ENCODE measurements around the gene FCN2.

GRCh38 chr9:134837529-134837928, 43.1 kb upstream of the FCN2 start:
- TF ChIP-seq U2AF1 (optimal IDR thresholded peaks at IDR 0.05; ENCODE audit: low read depth, low read length) (no peak), CREB3L1 (IDR thresholded peaks at IDR 0.05; ENCODE audit: borderline replicate concordance, low read depth) (no peak), SRSF1 (IDR thresholded peaks at IDR 0.05; ENCODE audit: low read depth, low read length) (no peak), TARDBP (IDR thresholded peaks at IDR 0.05) (no peak), MAFG (tag; conservative IDR thresholded peaks at IDR 0.05) (no peak), SETDB1 (IDR thresholded peaks at IDR 0.05; ENCODE audit: low read length) (no peak), XRCC3 (IDR thresholded peaks at IDR 0.05) (no peak), ZNF24 (IDR thresholded peaks at IDR 0.05) (no peak), SOX6 (IDR thresholded peaks at IDR 0.05) (no peak)
- TF ChIP-seq, protein P1, sequence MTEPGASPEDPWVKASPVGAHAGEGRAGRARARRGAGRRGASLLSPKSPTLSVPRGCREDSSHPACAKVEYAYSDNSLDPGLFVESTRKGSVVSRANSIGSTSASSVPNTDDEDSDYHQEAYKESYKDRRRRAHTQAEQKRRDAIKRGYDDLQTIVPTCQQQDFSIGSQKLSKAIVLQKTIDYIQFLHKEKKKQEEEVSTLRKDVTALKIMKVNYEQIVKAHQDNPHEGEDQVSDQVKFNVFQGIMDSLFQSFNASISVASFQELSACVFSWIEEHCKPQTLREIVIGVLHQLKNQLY (CRISPR knock-in tag; conservative IDR thresholded peaks at IDR 0.05) = no peak
- TF ChIP-seq, protein P2, sequence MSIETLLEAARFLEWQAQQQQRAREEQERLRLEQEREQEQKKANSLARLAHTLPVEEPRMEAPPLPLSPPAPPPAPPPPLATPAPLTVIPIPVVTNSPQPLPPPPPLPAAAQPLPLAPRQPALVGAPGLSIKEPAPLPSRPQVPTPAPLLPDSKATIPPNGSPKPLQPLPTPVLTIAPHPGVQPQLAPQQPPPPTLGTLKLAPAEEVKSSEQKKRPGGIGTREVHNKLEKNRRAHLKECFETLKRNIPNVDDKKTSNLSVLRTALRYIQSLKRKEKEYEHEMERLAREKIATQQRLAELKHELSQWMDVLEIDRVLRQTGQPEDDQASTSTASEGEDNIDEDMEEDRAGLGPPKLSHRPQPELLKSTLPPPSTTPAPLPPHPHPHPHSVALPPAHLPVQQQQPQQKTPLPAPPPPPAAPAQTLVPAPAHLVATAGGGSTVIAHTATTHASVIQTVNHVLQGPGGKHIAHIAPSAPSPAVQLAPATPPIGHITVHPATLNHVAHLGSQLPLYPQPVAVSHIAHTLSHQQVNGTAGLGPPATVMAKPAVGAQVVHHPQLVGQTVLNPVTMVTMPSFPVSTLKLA (conservative IDR thresholded peaks at IDR 0.05) = no peak
- TF ChIP-seq, protein P3, sequence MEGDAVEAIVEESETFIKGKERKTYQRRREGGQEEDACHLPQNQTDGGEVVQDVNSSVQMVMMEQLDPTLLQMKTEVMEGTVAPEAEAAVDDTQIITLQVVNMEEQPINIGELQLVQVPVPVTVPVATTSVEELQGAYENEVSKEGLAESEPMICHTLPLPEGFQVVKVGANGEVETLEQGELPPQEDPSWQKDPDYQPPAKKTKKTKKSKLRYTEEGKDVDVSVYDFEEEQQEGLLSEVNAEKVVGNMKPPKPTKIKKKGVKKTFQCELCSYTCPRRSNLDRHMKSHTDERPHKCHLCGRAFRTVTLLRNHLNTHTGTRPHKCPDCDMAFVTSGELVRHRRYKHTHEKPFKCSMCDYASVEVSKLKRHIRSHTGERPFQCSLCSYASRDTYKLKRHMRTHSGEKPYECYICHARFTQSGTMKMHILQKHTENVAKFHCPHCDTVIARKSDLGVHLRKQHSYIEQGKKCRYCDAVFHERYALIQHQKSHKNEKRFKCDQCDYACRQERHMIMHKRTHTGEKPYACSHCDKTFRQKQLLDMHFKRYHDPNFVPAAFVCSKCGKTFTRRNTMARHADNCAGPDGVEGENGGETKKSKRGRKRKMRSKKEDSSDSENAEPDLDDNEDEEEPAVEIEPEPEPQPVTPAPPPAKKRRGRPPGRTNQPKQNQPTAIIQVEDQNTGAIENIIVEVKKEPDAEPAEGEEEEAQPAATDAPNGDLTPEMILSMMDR (IDR thresholded peaks at IDR 0.05 in 2 of 3, conservative IDR thresholded peaks at IDR 0.05 in 1 of 3; ENCODE audit: insufficient read depth in 2 of 3, low read depth in 1 of 3, low read length in 3 of 3) = no peak

All from K562 (cell line).